Measurements from ENCODE around the gene CD46.

The CD46 gene

GRCh38 chr1:207740207-207740606 is 11.6 kb upstream of the CD46 start:
- FAIRE-seq: no peak

GRCh38 chr1:207742850-207743555 is 8.9 kb upstream of the CD46 start:
- DNase-seq (ENCODE audit: insufficient read length, low spot score): no peak
- TF ChIP-seq CTCF (IDR thresholded peaks at IDR 0.05; ENCODE audit: insufficient read depth, missing control alignments): no peak
- no peak for FAIRE-seq

More at GRCh38 chr1:207740207-207740606, 11.6 kb upstream of the CD46 start:
- DNase-seq (ENCODE audit: insufficient read length, low spot score): no peak
- no peak for TF ChIP-seq CTCF (IDR thresholded peaks at IDR 0.05; ENCODE audit: insufficient read depth, missing control alignments)

GRCh38 chr1:207744000-207744534 is 7.8 kb upstream of the CD46 start:
- no peak for FAIRE-seq
- TF ChIP-seq CTCF (IDR thresholded peaks at IDR 0.05; ENCODE audit: insufficient read depth, missing control alignments): no peak
- DNase-seq (ENCODE audit: insufficient read length, low spot score): no peak

GRCh38 chr1:207745285-207745684 is 6.6 kb upstream of the CD46 start:
- DNase-seq (ENCODE audit: insufficient read length, low spot score): no peak
- no peak for FAIRE-seq
- TF ChIP-seq CTCF (IDR thresholded peaks at IDR 0.05; ENCODE audit: insufficient read depth, missing control alignments): no peak

- no peak for FAIRE-seq
- DNase-seq (ENCODE audit: insufficient read length, low spot score): no peak
- TF ChIP-seq CTCF (IDR thresholded peaks at IDR 0.05; ENCODE audit: insufficient read depth, missing control alignments): no peak
Measured at GRCh38 chr1:207745839-207746767, 5.8 kb upstream of the CD46 start.

- no peak for TF ChIP-seq CTCF (IDR thresholded peaks at IDR 0.05; ENCODE audit: insufficient read depth, missing control alignments)
- no peak for DNase-seq (ENCODE audit: insufficient read length, low spot score)
- no peak for FAIRE-seq
Measured at GRCh38 chr1:207747627-207748492, 4.0 kb upstream of the CD46 start.

Data from D721Med (cell line).